Thyroid gland (tissue), 4 donors: Measurements from ENCODE around the gene PUS7L. TPM values are rescaled to one million over a fixed set of nuclear protein-coding genes. Genes with fewer than 3 reads are reported as not detected.
"Not testable (repeated sequence)": the region's sequence is repeated elsewhere in the genome, so short reads cannot be mapped to it uniquely, and the experiment has no call there.

ENCODE experiments used
- DNase-seq, 2 donors: peaks; one replicate each; pipeline ENCODE4 v3.0.0-alpha.2; 2019
- H3K27ac ChIP-seq, 3 donors: fragments of 200-600 bp; sonication (generic); 1 replicate in 2 of 3; 2 replicates in 1 of 3; pipeline ENCODE4 v1.5.1; 2016 to 2019; ENCODE audit warnings: mild to moderate bottlenecking in 1 of 3, moderate library complexity in 1 of 3
- H3K27me3 ChIP-seq: fragments of 200-600 bp; sonication (generic); one replicate; pipeline ENCODE4 v1.5.1; 2019
- H3K36me3 ChIP-seq, 2 donors: fragments of 200-600 bp; sonication (generic); one replicate each; pipeline ENCODE4 v1.5.1; 2016 to 2019
- H3K4me1 ChIP-seq, 2 donors: fragments of 200-600 bp; sonication (generic); one replicate each; pipeline ENCODE4 v1.5.1; 2017 to 2019
- H3K4me3 ChIP-seq, 3 donors: fragments of 200-600 bp; sonication (generic); replicated peaks in 1 of 3; 1 replicate in 2 of 3; 2 replicates in 1 of 3; pipeline ENCODE4 v1.5.1; 2016; ENCODE audit warnings: mild to moderate bottlenecking in 1 of 3
- H3K9me3 ChIP-seq: fragments of 200-600 bp; sonication (generic); one replicate; pipeline ENCODE4 v1.5.1; 2017
- POLR2A ChIP-seq, 2 donors: fragments of 450-650 bp; IDR thresholded peaks; one replicate each; pipeline ENCODE4 v1.6.1; 2017; ENCODE audit warnings: antibody characterized with exemption in 2 of 2, mild to moderate bottlenecking in 2 of 2, moderate library complexity in 1 of 2
- WGBS, 2 donors: methylation state at CpG; one replicate each; pipeline ENCODE4 v1.1.5; 2017; 5-methylcytosine and 5-hydroxymethylcytosine counted together
- intact Hi-C: fragments of 100-400 bp; cut with DNase I; formaldehyde crosslinking; loops from one replicate; pipeline ENCODE4 v1.15.1; 2023
- total RNA-seq, 4 donors: library from RNA; depleted of rRNA; stranded (reverse); fragments of >200 nt; gene quantifications; one replicate each; pipeline ENCODE4 v1.2.3, GENCODE V29; 2016
- TF ChIP-seq, protein P1 (sequence below), 6 experiments: fragments of 200-600 bp in 3 of 6; fragments of 450-650 bp in 3 of 6; sonication (generic) in 3 of 6; IDR thresholded peaks; one replicate each; pipeline ENCODE4 v1.5.1; 2016 to 2019; ENCODE audit warnings: antibody characterized with exemption in 6 of 6, mild to moderate bottlenecking in 2 of 6, inconsistent platforms in 1 of 6, moderate library complexity in 1 of 6

The PUS7L gene
- total RNA-seq, 4 donors from 2014 or later: 12.1 to 23.0 (median 17.3) TPM

DNA sequence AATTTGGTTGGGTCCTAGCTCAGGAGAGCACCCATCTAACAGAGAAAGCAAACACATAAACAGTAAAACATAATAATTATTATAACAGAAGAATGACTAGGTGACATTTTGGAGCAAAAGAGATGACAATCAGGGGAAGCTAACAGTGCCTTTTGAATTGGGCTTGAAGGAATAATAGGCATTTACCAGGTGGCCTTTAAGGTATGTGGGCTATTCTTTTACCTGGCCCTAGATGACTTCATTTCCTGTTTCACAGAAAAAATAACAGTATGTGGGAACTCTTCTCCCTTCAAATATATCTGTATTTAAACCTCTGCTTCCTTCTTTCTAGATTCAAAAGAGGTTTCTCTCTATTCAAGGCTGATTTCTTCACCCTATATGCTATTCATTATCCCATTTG, 4.0 kb upstream of the PUS7L start:
- H3K9me3 ChIP-seq: no peaks in the 10 kb centered on the region
- DNase-seq: no peak
- H3K36me3 ChIP-seq: no peaks in the 10 kb centered on the region
- intact Hi-C loops: no loop called here
- no peak overlapping the region for H3K27ac ChIP-seq
- no peak overlapping the region for H3K4me3 ChIP-seq
- no peaks in the 10 kb centered on the region for H3K27me3 ChIP-seq
- TF ChIP-seq, protein P1, sequence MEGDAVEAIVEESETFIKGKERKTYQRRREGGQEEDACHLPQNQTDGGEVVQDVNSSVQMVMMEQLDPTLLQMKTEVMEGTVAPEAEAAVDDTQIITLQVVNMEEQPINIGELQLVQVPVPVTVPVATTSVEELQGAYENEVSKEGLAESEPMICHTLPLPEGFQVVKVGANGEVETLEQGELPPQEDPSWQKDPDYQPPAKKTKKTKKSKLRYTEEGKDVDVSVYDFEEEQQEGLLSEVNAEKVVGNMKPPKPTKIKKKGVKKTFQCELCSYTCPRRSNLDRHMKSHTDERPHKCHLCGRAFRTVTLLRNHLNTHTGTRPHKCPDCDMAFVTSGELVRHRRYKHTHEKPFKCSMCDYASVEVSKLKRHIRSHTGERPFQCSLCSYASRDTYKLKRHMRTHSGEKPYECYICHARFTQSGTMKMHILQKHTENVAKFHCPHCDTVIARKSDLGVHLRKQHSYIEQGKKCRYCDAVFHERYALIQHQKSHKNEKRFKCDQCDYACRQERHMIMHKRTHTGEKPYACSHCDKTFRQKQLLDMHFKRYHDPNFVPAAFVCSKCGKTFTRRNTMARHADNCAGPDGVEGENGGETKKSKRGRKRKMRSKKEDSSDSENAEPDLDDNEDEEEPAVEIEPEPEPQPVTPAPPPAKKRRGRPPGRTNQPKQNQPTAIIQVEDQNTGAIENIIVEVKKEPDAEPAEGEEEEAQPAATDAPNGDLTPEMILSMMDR (IDR thresholded peaks at IDR 0.05): no peak
- TF ChIP-seq POLR2A (IDR thresholded peaks at IDR 0.05): no peak
- H3K4me1 ChIP-seq: peaks cover 17 to 23% of the 10 kb centered on the region in 2 donors

DNA sequence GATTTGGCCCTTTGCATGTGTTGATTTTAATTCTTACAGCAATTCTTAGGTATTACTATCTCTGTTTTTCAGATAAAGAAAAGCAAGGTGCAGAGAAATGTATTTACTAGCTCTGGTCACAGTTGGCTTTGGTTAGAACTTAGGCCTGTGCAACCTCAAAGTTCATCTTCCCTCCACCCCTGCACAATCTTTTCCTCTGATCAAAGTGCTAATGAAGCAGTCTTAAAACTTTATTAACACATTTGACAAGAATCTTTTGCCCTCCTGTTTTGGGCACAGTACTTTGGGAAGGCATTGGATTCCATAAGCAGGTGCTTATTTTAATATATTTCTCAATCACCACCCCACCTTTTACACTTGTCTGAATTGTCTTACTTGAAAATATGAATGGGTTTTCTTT, 2.9 kb upstream of the PUS7L start:
- H3K4me3 ChIP-seq: no peak overlapping the region
- no peak for DNase-seq
- no peak overlapping the region for H3K27ac ChIP-seq
- no peaks in the 10 kb centered on the region for H3K27me3 ChIP-seq
- H3K36me3 ChIP-seq: no peaks in the 10 kb centered on the region
- intact Hi-C loops: no loop called here
- H3K9me3 ChIP-seq: no peaks in the 10 kb centered on the region
- TF ChIP-seq, protein P1 (IDR thresholded peaks at IDR 0.05): no peak
- TF ChIP-seq POLR2A (IDR thresholded peaks at IDR 0.05): no peak
- peaks cover 18 to 29% of the 10 kb centered on the region in 2 donors for H3K4me1 ChIP-seq

DNA sequence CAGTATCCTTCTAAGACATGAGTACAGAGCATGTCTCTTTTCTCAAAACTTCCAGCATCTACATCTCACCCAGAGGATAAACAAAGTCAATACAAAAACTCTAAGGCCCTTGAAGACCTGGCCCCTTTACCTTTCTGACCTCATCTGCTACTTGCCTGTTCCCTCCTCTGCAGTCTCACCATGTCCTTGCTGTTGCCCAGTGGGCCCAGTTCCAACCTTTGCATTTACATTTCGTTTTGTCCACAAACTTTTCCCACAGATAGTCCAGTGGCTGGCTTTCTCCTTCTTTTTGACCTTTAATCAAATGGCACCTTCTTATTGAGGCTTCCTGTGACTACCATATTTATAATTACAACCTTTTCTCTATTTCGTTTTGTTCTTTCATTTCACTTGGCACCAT, 1.8 kb upstream of the PUS7L start:
- Histone ChIP-seq H3K4me1 (peaks cover 18 to 29% of the 10 kb centered on the region in 2 donors), H3K27me3 (no peaks in the 10 kb centered on the region), H3K9me3 (no peaks in the 10 kb centered on the region), H3K27ac (no peak overlapping the region), H3K36me3 (no peaks in the 10 kb centered on the region), H3K4me3 (no peak overlapping the region)
- TF ChIP-seq, protein P1 (IDR thresholded peaks at IDR 0.05): no peak
- TF ChIP-seq POLR2A (IDR thresholded peaks at IDR 0.05): no peak
- no peak for DNase-seq
- WGBS, 2 donors: 90 to 91% methylated on average over 2 of the region's 2 CpGs
- intact Hi-C loops: no loop called here

DNA sequence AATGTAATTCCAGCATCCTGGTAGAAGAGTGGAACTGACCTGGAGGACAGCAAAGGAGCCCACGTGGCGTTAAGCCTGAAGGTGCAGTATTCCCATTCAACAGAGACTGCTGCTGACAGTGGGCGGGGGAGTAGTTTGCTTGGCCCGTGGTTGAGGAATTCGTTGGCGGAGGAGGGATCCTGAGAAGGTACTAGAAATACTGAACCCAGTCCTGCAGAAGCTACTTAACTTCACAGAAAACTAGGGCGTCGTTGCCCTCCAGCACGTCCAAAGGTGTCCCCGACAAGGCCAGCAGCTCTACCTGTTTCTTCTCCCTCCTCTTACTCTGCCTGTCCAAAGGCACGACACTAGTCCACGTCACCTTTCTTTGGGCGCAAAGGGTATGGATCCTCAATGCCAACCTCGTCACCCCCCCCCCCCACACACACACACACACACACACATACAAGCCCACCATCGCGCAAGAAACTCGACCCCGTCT, 303 bp downstream of the PUS7L start:
- DNase-seq: peak; percentile 40 to 50
- peak overlapping the region in 2 of 3 donors; percentile 59 to 63 for H3K4me3 ChIP-seq
- WGBS, 2 donors: 0 to 2% methylated on average over 17 to 18 of the region's 18 CpGs
- H3K36me3 ChIP-seq: no peaks in the 10 kb centered on the region
- H3K9me3 ChIP-seq: no peaks in the 10 kb centered on the region
- TF ChIP-seq POLR2A (IDR thresholded peaks at IDR 0.05): no peak
- TF ChIP-seq, protein P1 (IDR thresholded peaks at IDR 0.05): no peak
- H3K4me1 ChIP-seq: peaks cover 26 to 29% of the 10 kb centered on the region in 2 donors
- intact Hi-C loops: no loop called here
- no peaks in the 10 kb centered on the region for H3K27me3 ChIP-seq
- H3K27ac ChIP-seq: peak overlapping the region; percentile 43 to 86 (median 54)

DNA sequence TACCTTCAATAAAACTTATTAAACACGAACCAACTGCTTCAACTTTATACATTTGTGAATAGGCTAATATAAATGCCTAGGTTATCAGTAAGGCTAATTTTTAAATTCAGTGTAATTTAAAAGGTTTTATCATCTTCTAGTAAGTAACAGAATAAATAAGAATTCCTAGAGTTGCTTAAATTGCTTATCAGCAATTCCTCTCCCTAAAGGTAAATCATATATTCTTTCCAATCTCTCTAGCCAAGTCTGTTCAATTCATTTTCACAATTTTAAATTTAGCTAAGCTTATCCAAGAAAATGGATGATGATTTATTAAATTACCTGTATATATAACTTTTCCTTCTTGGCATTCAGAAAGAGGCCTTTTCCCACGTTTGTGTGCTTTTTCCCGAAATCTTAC, 4.6 kb downstream of the PUS7L start:
- TF ChIP-seq, protein P1 (IDR thresholded peaks at IDR 0.05): no peak
- TF ChIP-seq POLR2A (IDR thresholded peaks at IDR 0.05): no peak
- Histone ChIP-seq H3K27ac (no peak overlapping the region), H3K36me3 (no peaks in the 10 kb centered on the region), H3K9me3 (no peaks in the 10 kb centered on the region), H3K4me3 (no peak overlapping the region), H3K4me1 (peaks cover 12 to 17% of the 10 kb centered on the region in 2 donors), H3K27me3 (no peaks in the 10 kb centered on the region)
- no peak for DNase-seq
- intact Hi-C loops: no loop called here
- 92 to 95% methylated on average over 3 of the region's 3 CpGs for WGBS, 2 donors

DNA sequence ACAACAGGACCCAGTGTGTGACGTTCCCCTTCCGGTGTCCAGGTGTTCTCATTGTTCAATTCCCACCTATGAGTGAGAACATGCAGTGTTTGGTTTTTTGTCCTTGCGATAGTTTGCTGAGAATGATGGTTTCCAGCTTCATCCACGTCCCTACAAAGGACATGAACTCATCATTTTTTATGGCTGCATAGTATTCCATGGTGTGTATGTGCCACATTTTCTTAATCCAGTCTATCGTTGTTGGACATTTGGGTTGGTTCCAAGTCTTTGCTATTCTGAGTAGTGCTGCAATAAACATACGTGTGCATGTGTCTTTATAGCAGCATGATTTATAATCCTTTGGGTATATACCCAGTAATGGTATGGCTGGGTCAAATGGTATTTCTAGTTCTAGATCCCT, 7.2 kb downstream of the PUS7L start:
- H3K4me1 ChIP-seq: peaks cover 0 to 13% of the 10 kb centered on the region in 2 donors
- intact Hi-C loops, H3K9me3 ChIP-seq, H3K27me3 ChIP-seq, DNase-seq, H3K4me3 ChIP-seq, H3K27ac ChIP-seq, H3K36me3 ChIP-seq: not testable (repeated sequence)
- 94 to 96% methylated on average over 3 to 6 of the region's 6 CpGs for WGBS, 2 donors
